Measurements from ENCODE around the gene PSMD11.
A peak's percentile ranks its signal among the peaks of the same experiment; 100 is the strongest.

The PSMD11 gene

DNA sequence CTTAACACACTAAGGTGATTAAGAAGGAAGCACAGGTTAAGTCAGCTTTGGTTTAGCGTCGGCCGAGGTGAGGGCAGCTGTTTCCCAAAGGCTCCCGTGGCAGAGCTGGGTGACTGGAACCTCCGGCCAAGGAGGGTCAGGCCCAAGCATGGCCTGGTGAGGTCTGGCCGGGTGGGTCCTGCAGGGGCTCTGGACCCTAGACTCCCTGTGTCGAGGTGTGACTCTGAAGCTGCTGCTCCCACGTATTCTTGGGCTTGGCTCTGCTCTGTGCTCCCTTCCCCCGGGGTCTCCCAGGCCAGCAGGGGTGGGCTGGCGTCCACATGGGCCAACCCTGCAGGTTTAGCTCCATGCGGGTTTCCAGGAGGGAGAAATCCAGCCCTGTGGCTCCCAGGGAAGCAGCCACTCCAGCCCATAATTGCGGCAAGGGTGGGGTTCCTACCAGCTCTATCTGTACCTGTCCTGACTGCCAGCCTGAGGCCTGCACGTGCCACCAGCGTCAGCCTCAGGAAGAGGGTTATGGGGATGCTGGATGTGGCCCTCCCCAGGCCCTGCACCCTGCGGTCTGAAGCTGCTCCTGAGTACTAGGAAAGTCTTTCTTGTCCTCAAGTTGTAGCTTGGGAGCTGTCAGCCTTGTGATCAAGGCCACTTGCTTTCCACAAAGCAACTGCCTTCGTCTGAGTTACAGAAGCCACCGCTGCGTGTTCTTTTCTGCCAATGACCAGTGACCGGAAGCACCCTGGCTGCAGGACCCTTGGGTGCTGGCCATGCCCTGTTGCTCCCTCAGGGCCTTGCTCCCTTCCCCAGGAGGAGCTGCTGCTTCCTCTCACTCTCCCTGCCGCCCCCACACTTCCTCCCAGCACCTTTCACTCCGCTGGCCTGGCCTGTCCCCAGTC, 47.3 kb downstream of the PSMD11 start:
- no peak for DNase-seq

DNA sequence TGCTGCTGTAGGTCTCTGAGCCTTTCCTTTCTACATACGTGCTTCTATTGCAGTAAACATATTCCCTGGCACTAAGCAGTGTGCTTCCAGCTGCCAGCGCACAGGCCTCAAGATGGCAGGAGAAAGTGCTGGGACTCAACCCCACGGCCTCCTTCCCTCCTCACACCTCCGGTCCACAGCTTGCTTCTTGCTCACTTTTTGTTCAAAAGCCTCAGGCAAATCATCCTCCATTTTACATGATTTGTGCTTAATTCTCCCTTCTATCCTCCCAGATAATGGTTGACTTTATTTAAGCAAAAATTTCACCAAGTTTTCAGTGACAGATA, 47.9 kb downstream of the PSMD11 start:
- no peak for DNase-seq

DNA sequence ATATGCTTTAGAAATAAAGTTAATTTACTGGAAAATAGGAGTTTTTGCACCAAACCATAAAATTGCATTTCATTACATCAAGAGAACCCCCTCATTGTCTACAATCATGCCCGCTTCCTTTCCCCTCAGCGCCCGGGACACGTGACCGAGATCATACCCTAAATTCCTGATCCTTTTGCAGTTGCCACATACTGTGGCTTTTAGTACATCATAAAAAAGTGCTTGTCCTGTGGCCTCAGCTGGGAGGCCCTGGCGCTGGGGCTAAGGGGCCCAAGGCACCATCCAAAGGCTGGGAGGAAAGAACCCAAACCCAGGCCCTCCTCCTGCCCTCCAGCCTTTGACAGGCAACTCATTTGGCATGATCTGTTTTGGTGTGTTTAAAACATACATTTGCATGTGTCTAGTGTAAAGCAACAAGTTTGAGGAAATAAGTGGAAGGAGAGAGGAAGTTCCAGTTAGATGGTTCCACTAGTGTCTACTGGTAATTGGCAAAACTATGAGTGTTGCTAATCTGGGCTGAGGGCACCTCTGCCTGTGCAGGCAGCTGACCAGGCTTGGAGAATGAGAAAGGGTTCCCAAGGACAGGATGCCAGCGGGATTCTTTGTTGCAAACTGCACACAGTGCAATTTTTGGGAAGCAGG, 48.5 kb downstream of the PSMD11 start:
- peak; percentile 6 for DNase-seq

DNA sequence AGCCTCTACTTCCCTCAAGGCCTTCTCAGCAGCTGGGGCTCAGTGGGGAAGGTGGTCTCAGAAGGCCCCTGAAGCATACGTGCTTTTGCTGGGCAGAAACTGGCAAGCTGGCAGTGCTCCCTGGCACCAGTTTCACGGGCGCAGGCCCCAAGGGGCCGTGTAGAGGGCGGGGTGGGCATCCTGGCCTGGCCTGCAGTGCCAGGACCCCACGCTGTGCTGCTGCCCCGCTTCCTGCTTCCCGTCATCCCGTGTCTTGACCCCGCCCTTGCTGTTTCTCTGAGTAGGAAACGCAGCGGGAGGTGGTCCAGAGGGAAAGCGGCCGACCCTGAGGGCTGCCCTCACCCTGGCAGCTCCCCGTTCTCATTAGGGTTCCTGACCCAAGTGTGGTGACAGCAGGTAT, 49.3 kb downstream of the PSMD11 start:
- DNase-seq = no peak

DNA sequence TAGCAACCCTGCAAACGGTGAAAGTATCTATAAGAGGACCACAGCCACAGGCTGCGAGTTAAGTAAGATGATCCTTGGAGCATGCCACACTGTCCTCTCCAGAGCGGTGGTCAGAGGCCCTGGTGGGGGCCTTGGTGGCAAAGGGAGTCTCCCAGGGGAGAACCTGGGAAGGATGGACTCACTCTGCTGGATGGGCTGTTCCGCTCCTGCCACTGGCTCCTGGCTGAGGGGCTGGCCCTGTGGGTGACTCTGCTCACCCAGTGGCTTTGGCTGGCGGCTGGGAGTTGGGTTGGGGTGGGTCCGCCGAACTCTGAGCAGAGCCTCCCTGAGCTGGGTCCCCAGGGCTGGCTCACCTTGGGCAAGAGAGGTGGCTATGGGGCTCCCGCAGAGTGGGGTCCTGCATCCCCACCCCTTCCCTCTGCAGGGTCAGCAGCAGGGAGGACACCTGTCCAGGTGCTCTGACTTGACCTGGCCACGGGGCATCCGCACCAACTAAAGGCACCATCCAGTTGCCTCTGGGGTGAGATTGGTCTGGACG, 49.7 kb downstream of the PSMD11 start:
- no peak for DNase-seq

DNA sequence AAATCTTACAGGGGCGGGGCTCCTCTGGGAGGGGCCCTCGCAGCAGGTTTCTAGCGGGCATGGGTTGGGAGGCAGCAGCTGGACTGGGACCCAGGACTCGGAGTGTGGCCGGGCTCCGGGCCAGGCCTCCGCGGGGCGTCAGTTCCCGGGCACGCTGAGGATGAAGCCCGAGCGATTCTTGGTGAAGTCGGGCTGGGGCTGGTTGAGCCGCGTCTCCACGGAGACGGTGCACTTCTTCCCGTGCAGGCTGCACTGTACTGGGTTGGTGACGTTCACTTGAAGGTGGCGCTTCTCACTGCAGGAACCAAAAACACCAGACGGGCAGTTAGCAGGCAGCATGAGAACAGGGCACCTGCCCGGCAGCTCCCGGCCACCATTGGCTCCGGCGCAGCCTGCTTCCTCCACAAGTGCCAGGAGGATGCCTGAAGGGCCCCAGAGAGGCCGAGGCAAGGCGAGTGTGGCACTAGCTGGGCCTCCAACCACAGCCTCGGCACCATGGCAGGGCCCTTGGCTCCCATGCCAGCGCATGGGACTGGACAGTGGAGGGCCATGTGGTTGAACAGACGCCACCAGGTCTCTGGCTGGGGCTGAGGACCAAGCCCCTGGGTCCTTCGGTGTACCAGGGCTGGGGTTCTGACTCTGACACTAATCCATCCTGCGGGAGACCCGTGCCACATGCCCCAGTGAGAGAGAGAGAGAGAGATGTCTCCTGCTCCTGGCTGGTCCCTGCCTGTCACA, 50.5 kb downstream of the PSMD11 start:
- no peak for DNase-seq

DNA sequence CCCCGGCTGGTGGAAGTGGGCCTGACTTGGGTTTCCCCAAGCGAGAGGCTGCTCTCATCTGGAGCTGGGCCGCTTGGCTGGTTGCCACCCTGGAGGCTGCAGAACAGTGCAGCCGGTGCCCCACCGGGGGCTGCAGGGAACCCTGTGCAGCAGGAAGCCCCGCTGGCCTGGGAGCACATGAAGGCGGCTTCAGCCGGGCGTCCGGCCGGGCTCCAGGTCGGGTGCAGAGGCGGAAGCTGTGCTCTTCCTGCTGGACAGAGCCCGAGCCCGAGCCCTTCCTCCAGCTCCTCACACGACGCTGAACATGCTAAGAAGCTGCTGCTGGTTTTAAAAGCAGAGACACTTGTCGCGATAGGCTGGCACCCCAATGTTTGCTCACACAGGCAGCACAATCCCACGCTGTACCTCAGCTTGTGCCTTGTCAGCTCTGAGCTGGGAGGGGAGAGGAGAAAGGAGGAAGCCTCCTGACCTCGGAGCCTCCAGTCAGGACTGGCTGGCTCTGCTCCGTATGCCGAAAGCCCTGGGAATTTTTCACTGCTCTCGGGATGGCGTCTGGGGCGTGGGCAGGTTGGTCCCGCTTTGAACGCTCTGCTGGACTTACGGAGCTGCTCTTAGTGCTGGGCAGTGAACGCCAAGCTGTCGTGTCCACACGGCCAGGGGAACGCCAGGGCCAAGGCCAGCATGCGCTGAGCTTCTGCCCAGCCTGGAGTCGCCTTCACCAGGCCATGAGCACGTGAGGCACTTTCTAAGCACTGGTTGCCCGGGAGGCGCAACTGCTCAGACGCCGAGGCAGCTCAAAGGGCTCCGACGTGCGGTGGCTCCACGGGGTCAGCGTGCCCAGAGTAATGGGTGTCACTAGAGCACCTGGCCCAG, 51.3 kb downstream of the PSMD11 start:
- no peak for DNase-seq

DNA sequence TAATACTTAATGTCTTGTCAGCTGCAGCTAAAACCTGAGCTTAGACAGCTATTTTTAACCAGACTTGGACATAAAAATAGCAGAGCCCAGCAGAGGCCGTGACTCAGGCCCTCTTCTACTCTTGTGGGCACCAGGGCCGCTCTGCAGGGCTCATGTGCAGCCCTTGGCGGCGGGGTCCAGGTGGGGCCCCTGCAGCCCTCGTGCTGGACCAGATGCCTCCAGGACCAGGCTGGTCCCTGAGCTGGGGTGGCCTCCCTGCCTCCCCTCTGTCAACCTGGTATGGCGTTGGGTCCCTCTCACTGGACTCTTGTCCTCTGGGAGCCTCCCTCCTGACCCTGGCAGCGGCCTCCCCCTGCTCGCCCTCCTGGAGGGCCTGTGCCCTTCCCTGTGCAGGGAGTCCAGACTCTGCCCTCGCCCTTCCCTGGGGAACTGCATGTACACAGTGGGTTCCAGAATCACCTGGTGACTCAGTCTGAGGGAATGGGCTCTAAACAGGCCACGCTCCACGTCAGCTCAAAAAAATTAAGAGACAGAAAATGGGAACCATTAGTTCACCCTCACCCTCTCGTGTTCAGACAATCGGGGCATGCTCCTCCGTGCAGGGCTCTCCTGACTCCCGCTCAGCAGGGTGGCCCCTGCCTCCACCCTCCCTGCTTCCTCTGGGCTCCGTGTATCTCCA, 52.2 kb downstream of the PSMD11 start:
- no peak for DNase-seq

DNA sequence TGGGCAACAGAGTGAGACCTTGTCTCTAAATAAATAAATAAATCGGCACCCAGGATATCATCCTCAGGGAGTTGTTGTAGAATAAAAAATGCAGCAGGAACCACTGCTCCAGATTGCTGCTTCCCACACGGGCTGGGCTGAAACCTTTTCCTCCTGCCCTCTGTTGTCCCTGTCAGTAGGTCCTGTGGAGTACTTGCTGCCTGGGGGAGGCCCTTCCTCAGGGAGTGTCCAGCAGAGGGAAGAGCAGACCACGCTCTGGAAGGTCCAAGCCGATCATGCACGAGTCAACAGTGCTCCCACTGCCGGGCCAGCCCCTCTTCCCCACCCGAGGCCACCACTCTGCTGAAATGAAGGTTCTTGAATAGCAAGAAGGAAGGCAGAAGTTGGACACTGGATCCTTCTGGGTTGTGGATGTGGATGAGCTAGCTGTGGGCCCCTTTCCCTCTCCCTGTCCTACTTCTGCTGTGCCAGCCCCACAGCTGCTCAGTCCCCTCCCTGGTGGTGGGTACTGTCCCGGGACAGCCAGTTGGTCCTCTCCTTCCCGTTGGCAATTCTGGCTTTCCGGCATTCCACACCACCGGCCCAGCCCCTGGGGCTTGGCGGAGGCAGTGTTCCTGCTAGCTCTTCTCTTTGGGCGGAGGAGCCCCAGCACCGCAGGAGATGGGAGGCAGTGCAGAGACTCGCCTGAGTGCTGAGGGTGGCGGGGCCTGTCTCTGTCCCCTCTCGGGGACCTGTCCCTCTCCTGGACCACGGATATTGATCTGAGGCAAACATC, 53.3 kb downstream of the PSMD11 start:
- DNase-seq = no peak

DNA sequence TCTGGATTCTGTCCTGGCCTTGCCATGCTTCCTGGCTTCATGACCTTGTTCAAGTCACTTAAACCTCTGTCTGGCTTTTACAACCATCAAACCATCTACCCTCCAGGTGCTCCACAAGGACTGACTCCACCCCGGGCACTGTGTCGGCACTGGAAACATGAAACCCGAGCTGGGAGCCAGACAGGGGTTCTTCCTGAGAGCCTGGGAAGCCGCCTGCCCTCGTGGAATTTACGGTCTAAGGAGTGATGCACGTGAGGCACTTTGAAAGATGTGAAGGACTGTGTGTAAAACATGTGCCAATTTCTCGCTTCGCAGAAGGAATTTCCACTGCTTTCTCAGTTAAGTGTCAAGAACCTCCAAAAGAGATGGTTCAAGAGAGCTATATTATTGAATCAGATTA, 54.1 kb downstream of the PSMD11 start:
- DNase-seq = no peak

DNA sequence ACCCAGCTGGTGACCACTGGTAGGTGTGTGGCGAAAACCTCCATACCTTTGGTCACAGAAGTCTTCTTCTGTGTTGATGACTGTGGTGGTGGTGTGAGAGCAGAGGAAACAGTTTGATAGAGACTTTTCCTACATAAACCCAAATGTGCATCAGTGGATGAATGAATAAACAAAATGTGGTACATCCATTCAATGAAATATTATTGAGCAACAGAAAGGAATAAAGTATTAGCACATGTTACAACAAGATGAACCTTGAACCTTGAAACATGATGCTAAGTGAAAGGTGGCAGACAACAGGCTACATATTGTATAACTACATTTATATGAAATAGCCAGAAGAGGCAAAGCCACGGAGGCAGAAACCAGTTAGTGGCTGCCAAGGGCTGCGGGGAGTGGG, 57.7 kb downstream of the PSMD11 start:
- no peak for DNase-seq

DNA sequence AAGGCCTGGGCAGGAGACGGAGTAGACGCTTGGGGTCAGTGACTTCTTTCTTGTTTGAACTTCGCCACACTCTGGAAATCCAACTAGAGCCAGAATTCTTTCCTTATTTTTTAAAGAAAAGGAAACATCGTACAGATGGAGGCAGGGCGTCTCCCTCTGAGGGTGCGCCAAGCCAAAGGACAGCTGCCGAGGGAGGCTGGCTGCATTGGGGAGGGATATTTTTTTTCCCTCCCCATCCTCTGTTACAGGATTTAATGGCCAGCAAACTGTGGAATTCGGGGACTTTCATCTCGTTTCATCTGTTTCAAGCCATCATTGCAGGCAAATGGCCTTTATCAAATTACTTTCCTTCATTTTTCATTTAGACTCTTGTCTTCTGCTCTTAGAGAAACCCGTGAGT, 58.4 kb downstream of the PSMD11 start:
- no peak for DNase-seq

DNA sequence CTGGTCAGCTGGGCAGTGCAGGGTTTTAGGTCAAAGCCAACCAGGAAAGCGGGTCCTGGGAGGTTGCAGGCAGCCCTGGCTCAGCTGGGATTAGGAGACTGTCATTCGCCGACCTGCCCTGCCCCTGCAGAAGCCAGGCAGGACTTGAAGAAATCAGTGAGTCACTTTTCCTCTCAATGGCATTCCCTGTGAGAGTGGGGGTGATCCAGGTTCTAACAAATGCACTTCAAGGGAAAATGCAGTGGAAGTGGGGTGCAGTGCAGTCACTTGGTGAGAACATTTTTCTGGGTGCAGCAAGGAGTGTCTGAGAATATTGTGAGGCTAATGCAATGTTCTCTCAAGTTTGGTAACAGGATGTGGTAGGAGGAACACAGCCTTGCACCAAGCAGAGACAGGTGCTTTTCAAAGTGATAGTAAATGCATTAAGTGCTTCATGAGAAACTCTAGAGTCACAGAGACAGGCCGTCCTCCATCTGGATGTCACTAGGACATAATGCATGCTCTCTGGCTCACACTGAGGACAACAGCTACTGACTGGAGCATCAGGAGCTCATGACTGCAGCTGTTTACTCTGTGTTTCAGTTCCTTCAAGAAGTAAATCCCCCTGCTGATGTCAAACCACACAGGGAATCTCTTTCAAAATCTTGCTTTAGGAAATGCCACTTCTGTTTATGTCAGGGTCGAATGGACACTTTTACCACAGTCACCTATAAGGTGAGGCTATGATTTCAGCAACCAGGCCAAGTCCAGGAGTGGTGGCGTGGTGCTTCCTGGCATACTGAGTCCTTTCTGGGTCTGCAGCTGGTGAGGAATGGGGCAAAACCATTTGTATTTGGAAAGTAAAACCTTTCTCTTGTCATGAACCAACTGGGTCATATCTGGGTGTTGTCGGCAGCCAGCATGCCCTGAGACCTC, 59.2 kb downstream of the PSMD11 start:
- DNase-seq = peak; percentile 5

DNA sequence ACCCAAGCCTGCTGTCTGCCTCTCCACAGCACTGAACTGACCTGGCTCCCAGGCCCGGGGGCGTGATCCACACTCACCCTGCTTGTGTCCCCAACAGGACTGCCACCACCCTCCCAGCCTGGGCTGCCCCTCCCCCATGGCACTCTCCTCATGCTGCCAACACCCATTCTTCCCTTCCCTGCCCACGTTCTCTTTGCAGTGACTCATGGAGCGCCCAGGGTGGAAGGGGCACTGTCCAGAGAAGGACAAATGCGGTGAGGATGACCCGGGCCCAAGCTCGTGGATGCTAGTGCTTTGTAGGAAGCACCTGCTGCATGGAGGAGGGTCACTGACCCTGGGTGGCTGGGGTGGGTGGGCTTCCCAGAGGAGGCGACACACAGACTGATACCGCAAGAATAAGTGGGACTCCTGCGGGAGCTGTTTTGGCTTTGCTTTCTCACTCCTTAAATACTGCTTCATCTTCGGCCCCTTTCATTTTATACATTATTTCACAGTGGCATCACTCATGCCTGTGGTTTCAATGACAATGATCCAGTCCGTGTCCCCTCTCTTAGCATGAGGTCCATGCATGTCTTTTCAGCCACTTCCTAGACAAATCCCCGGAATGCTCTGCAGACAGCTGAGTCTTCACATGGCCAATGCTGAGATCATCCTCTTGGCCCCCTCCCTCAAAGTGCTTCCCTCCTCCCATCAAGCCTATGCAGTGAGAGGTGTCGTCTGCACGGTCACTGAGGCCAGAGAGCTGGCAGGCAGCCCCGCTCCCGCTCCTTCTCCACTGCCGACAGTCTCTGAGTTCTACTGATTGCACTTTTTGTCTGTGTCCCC, 60.1 kb downstream of the PSMD11 start:
- no peak for DNase-seq

DNA sequence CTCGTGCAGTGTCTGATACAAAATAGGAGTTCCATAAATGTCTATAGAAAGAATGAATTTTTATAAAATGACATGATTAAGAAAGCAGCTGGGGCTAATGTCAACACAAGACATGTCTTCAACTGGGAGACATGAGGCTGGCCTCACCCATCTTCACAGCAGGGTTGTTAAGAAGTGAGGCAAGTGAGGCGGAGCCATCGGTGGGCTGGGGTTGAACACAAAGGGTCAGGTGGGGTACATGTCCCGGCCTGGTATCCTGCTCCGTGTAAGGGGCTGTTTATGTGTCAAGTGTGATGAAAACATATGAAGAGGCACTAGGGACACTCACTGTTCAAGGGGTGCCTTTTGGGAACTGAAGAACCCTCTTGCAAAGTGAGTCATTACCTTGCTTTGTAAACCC, 64.6 kb downstream of the PSMD11 start:
- no peak for DNase-seq

DNA sequence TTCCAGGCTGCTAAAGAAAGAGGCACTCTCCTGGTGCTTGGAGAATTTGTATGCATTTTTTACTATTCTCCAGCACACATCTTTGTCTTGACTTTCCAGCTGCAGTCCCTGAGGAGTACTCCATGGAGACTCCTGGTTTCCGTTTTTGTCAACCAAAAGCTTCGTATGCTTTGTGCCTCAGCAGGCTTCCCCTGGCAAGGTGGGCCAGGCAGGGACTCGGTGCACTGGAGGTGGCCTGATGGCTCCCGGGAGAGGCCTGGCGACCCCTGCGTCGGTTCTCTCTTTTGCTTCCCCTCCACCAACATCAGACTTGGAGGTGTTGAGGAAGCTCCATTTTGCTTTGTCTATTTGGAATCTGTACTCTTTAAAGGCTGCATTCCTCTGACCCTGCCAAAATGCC, 66.2 kb downstream of the PSMD11 start:
- DNase-seq = no peak

DNA sequence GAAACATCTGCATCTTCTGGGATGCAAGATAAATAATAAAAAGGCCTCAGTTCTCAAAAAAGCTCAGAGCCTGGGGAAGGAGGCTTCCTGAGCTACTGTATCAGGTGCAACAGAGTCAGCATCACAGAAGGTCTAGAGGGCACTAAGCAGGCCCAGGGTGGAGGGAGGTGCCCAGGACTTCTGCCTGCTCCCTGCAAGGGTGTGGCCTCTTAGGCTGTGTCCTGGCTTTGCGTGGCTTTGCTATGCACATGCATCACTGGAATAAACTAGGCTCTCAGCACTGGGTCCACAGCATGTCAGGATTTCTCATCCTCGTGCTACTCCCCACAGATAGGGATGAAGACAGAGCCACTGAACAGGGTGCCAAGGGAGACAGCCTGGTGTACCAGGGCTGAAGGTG, 68.0 kb downstream of the PSMD11 start:
- no peak for DNase-seq

DNA sequence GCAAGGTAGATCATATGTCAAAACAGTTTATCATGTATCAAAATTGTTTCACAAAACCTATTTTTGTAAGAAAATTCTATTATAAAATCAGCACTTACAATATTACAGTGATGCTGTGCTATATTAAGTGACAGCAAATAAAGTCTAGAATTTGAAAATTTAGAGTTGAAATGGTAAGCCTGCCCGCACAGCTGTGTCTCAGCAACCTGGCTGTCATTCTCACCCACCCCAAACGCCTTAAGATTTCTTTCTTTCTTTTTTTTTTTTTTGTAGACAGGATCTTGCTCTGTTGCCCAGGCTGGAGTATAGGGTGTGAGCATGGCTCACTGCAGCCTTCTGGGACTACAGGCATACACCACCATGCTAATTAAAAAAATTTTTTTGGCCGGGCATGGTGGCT, 69.3 kb downstream of the PSMD11 start:
- no peak for DNase-seq

DNA sequence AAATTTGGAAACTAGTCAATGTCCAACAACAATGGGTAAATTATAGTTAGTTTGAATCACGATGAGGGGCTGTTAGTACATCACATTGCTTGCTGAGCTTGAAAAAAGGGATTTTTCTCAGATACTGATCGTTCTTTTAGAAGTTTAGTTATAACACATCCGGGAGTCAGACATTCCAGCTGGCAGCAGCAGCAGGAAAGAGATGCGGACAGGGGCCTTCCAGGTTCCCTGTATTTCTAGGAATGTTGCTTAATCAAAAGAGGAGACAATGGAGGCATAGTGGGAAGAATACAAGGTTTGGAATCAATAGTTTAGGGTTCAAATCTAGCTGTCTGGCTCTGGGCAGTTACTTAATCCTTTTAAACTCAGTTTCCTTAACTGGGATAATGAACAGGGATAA, 70.3 kb downstream of the PSMD11 start:
- no peak for DNase-seq
